HepG2 (cell line): ENCODE measurements around the gene OR2B2. TPM values are rescaled to one million over a fixed set of nuclear protein-coding genes. Genes with fewer than 3 reads are reported as not detected.
A peak's percentile ranks its signal among the peaks of the same experiment; 100 is the strongest.

Source experiments
- MED1 ChIP-seq: sonication (generic); formaldehyde crosslinking; IDR thresholded peaks from 2 replicates; pipeline ENCODE4 v1.4.0; 2020; ENCODE audit warnings: missing genetic modification reagents
- NAIF1 ChIP-seq: sonication (generic); formaldehyde crosslinking; IDR thresholded peaks from 2 replicates; pipeline ENCODE4 v1.5.0; 2020; ENCODE audit warnings: mild to moderate bottlenecking, missing genetic modification reagents, borderline replicate concordance
- NKX3-1 ChIP-seq: sonication (generic); formaldehyde crosslinking; IDR thresholded peaks from 2 replicates; pipeline ENCODE4 v1.5.0; 2020; ENCODE audit warnings: missing genetic modification reagents
- PRMT3 ChIP-seq: sonication (generic); formaldehyde crosslinking; IDR thresholded peaks from 2 replicates; pipeline ENCODE4 v1.8.1; 2022; ENCODE audit warnings: low read depth, mild to moderate bottlenecking, moderate library complexity, missing genetic modification reagents, borderline replicate concordance
- SMAD3 ChIP-seq: sonication (generic); formaldehyde crosslinking; IDR thresholded peaks from 2 replicates; pipeline ENCODE4 v1.4.0; 2020; ENCODE audit warnings: missing genetic modification reagents
- STAG1 ChIP-seq: sonication (generic); formaldehyde crosslinking; IDR thresholded peaks from 2 replicates; pipeline ENCODE4 v1.4.0; 2020; ENCODE audit warnings: missing genetic modification reagents
- YEATS2 ChIP-seq: sonication (generic); formaldehyde crosslinking; IDR thresholded peaks from 2 replicates; pipeline ENCODE4 v1.4.0; 2020; ENCODE audit warnings: missing genetic modification reagents, borderline replicate concordance
- ZNF484 ChIP-seq: sonication (generic); formaldehyde crosslinking; IDR thresholded peaks from 2 replicates; pipeline ENCODE4 v1.5.1; 2020; ENCODE audit warnings: mild to moderate bottlenecking, low read depth, missing genetic modification reagents, borderline replicate concordance
- ZNF530 ChIP-seq: sonication (generic); formaldehyde crosslinking; IDR thresholded peaks from 2 replicates; pipeline ENCODE4 v1.5.0; 2020; ENCODE audit warnings: low read depth, mild to moderate bottlenecking, missing genetic modification reagents
- ZNF720 ChIP-seq: sonication (generic); formaldehyde crosslinking; IDR thresholded peaks from 2 replicates; pipeline ENCODE4 v1.4.0; 2020; ENCODE audit warnings: missing genetic modification reagents
- polyA plus RNA-seq, 8 experiments: library from polyadenylated mRNA; depleted of rRNA in 3 of 8; stranded (reverse) in 7 of 8; unstranded in 1 of 8; fragments of >200 nt; fragmentation: Illumina TruSeq in 4 of 8; extraction: Trizol in 4 of 8; gene quantifications; 2 replicates each; pipeline versions ENCODE4 v1.2.1 to v1.2.3, GENCODE V29; 2011 to 2016; ENCODE audit warnings: low read depth in 4 of 8, missing spikeins in 1 of 8, mixed read lengths in 1 of 8; ENCODE audit not compliant: insufficient read depth in 1 of 8
- total RNA-seq, 5 experiments: library from RNA; depleted of rRNA; stranded (reverse); fragments of >200 nt; fragmentation: Illumina TruSeq; extraction: Trizol; gene quantifications; 2 replicates each; pipeline ENCODE4 v1.2.3, GENCODE V29; 2016; ENCODE audit warnings: low read depth in 1 of 5
- TF ChIP-seq, protein P1 (sequence below): sonication (generic); formaldehyde crosslinking; IDR thresholded peaks from 2 replicates; pipeline ENCODE4 v1.4.0; 2020; ENCODE audit warnings: mild to moderate bottlenecking, missing genetic modification reagents, borderline replicate concordance
- TF ChIP-seq, protein P2 (sequence below): sonication (generic); formaldehyde crosslinking; IDR thresholded peaks from 2 replicates; pipeline ENCODE4 v1.4.0; 2020; ENCODE audit warnings: missing genetic modification reagents
- TF ChIP-seq, protein P3 (sequence below): sonication (generic); formaldehyde crosslinking; conservative IDR thresholded peaks from 2 replicates; pipeline ENCODE4 v1.8.0; 2022; ENCODE audit warnings: missing genetic modification reagents
- TF ChIP-seq, protein P4 (sequence below): sonication (generic); formaldehyde crosslinking; IDR thresholded peaks from 2 replicates; pipeline ENCODE4 v1.4.0; 2020; ENCODE audit warnings: missing genetic modification reagents
- TF ChIP-seq, protein P5 (sequence below): sonication (generic); IDR thresholded peaks from 2 replicates; pipeline ENCODE4 v1.6.1; 2016; ENCODE audit warnings: low read depth, borderline replicate concordance
- TF ChIP-seq, protein P6 (sequence below): sonication (generic); formaldehyde crosslinking; IDR thresholded peaks from 2 replicates; pipeline ENCODE4 v1.4.0; 2020; ENCODE audit warnings: missing genetic modification reagents

OR2B2 gene
- total and polyA plus RNA-seq, 2 of the 13 experiments (the other 11 are each of a cell fraction or from before 2014, with no cell fraction given): not detected

DNA sequence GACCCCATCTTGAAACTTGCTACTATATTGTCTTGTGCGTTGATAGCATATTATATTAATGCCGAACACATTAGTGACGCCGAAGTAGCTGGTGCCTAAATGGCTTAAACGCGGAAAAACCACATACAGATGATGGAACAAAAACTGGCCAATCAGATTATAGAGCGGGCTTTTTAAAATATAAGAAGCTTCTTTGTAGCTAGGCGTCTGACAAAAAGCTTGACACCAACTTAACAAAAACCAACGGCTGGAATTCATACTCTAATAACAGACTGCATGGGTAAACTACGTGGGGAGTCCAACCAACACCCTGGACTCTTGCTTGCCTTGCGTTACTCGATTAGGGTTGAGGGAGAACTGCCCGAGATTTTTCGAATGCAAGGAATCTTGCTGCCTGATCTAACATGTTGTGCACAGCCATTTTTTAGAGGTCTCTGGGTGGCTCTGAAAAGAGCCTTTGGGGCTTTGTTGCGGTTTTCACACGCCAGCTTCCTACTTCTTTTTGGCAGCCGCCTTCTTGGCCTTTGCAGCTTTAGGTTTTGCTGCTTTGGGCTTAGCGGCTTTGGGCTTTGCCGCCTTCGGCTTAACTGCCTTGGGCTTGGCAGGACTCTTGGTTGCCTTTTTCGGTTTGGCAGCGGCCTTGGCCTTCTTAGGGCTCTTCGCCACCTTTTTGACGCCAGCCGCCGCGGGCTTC is 45.7 kb downstream of the OR2B2 start (continued):
- TF ChIP-seq ZNF720 (no peak), ZNF484 (no peak), ZNF530 (CRISPR knock-in tag) (no peak), MED1 (CRISPR knock-in tag) (no peak), NAIF1 (CRISPR knock-in tag) (no peak), NKX3-1 (peak; percentile 25; the same call in 1 of the 2 replicates), SMAD3 (CRISPR knock-in tag) (no peak), YEATS2 (CRISPR knock-in tag) (no peak), STAG1 (CRISPR knock-in tag) (no peak), PRMT3 (CRISPR knock-in tag) (no peak)
- TF ChIP-seq, protein P1, sequence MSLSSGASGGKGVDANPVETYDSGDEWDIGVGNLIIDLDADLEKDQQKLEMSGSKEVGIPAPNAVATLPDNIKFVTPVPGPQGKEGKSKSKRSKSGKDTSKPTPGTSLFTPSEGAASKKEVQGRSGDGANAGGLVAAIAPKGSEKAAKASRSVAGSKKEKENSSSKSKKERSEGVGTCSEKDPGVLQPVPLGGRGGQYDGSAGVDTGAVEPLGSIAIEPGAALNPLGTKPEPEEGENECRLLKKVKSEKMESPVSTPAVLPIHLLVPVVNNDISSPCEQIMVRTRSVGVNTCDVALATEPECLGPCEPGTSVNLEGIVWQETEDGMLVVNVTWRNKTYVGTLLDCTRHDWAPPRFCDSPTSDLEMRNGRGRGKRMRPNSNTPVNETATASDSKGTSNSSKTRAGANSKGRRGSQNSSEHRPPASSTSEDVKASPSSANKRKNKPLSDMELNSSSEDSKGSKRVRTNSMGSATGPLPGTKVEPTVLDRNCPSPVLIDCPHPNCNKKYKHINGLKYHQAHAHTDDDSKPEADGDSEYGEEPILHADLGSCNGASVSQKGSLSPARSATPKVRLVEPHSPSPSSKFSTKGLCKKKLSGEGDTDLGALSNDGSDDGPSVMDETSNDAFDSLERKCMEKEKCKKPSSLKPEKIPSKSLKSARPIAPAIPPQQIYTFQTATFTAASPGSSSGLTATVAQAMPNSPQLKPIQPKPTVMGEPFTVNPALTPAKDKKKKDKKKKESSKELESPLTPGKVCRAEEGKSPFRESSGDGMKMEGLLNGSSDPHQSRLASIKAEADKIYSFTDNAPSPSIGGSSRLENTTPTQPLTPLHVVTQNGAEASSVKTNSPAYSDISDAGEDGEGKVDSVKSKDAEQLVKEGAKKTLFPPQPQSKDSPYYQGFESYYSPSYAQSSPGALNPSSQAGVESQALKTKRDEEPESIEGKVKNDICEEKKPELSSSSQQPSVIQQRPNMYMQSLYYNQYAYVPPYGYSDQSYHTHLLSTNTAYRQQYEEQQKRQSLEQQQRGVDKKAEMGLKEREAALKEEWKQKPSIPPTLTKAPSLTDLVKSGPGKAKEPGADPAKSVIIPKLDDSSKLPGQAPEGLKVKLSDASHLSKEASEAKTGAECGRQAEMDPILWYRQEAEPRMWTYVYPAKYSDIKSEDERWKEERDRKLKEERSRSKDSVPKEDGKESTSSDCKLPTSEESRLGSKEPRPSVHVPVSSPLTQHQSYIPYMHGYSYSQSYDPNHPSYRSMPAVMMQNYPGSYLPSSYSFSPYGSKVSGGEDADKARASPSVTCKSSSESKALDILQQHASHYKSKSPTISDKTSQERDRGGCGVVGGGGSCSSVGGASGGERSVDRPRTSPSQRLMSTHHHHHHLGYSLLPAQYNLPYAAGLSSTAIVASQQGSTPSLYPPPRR (CRISPR knock-in tag): no peak
- TF ChIP-seq, protein P2, sequence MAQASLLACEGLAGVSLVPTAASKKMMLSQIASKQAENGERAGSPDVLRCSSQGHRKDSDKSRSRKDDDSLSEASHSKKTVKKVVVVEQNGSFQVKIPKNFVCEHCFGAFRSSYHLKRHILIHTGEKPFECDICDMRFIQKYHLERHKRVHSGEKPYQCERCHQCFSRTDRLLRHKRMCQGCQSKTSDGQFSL (CRISPR knock-in tag): no peak
- TF ChIP-seq, protein P3, sequence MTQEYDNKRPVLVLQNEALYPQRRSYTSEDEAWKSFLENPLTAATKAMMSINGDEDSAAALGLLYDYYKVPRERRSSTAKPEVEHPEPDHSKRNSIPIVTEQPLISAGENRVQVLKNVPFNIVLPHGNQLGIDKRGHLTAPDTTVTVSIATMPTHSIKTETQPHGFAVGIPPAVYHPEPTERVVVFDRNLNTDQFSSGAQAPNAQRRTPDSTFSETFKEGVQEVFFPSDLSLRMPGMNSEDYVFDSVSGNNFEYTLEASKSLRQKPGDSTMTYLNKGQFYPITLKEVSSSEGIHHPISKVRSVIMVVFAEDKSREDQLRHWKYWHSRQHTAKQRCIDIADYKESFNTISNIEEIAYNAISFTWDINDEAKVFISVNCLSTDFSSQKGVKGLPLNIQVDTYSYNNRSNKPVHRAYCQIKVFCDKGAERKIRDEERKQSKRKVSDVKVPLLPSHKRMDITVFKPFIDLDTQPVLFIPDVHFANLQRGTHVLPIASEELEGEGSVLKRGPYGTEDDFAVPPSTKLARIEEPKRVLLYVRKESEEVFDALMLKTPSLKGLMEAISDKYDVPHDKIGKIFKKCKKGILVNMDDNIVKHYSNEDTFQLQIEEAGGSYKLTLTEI (CRISPR knock-in tag): no peak
- TF ChIP-seq, protein P4, sequence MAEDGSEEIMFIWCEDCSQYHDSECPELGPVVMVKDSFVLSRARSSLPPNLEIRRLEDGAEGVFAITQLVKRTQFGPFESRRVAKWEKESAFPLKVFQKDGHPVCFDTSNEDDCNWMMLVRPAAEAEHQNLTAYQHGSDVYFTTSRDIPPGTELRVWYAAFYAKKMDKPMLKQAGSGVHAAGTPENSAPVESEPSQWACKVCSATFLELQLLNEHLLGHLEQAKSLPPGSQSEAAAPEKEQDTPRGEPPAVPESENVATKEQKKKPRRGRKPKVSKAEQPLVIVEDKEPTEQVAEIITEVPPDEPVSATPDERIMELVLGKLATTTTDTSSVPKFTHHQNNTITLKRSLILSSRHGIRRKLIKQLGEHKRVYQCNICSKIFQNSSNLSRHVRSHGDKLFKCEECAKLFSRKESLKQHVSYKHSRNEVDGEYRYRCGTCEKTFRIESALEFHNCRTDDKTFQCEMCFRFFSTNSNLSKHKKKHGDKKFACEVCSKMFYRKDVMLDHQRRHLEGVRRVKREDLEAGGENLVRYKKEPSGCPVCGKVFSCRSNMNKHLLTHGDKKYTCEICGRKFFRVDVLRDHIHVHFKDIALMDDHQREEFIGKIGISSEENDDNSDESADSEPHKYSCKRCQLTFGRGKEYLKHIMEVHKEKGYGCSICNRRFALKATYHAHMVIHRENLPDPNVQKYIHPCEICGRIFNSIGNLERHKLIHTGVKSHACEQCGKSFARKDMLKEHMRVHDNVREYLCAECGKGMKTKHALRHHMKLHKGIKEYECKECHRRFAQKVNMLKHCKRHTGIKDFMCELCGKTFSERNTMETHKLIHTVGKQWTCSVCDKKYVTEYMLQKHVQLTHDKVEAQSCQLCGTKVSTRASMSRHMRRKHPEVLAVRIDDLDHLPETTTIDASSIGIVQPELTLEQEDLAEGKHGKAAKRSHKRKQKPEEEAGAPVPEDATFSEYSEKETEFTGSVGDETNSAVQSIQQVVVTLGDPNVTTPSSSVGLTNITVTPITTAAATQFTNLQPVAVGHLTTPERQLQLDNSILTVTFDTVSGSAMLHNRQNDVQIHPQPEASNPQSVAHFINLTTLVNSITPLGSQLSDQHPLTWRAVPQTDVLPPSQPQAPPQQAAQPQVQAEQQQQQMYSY (CRISPR knock-in tag): no peak
- TF ChIP-seq, protein P5, sequence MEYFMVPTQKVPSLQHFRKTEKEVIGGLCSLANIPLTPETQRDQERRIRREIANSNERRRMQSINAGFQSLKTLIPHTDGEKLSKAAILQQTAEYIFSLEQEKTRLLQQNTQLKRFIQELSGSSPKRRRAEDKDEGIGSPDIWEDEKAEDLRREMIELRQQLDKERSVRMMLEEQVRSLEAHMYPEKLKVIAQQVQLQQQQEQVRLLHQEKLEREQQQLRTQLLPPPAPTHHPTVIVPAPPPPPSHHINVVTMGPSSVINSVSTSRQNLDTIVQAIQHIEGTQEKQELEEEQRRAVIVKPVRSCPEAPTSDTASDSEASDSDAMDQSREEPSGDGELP: no peak
- TF ChIP-seq, protein P6, sequence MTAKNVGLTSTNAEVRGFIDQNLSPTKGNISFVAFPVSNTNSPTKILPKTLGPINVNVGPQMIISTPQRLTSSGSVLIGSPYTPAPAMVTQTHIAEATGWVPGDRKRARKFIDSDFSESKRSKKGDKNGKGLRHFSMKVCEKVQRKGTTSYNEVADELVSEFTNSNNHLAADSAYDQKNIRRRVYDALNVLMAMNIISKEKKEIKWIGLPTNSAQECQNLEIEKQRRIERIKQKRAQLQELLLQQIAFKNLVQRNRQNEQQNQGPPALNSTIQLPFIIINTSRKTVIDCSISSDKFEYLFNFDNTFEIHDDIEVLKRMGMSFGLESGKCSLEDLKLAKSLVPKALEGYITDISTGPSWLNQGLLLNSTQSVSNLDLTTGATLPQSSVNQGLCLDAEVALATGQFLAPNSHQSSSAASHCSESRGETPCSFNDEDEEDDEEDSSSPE (CRISPR knock-in tag): peak; percentile 62
